Fibroblast of skin of left biceps (primary cell): ENCODE data around the gene GOLGA6L10.
"Not testable (repeated sequence)": the region's sequence is repeated elsewhere in the genome, so short reads cannot be mapped to it uniquely, and the experiment has no call there.

ENCODE experiments used
- DNase-seq, 2 experiments: peaks; one replicate each; pipeline ENCODE4 v3.0.0-alpha.2; 2013; ENCODE audit warnings: low read depth in 2 of 2

Gene GOLGA6L10

GRCh38 chr15:82349375-82349774, at the start of gene GOLGA6L10:
Gene GOLGA6L10, minus strand, starts transcription at chr15:82349475. Its CDS starts 100 bp downstream, at chr15:82349375.
- not testable (repeated sequence) for DNase-seq

GRCh38 chr15:82398785-82399184, 49.5 kb upstream of the GOLGA6L10 start:
- DNase-seq = no peak

- no peak for DNase-seq
Measured at GRCh38 chr15:82397817-82398216, 48.5 kb upstream of the GOLGA6L10 start.

- peak in 1 of 2 experiments; percentile 10 for DNase-seq
Measured at GRCh38 chr15:82395788-82396187, 46.5 kb upstream of the GOLGA6L10 start.

- no peak for DNase-seq
Measured at GRCh38 chr15:82393671-82394070, 44.4 kb upstream of the GOLGA6L10 start.

GRCh38 chr15:82392077-82392476, 42.8 kb upstream of the GOLGA6L10 start:
- not testable (repeated sequence) for DNase-seq

- not testable (repeated sequence) for DNase-seq
Measured at GRCh38 chr15:82390152-82390551, 40.9 kb upstream of the GOLGA6L10 start.

GRCh38 chr15:82387209-82387608, 37.9 kb upstream of the GOLGA6L10 start:
- DNase-seq = not testable (repeated sequence)

GRCh38 chr15:82381330-82381955, 32.2 kb upstream of the GOLGA6L10 start:
- not testable (repeated sequence) for DNase-seq

- not testable (repeated sequence) for DNase-seq
Measured at GRCh38 chr15:82379552-82379951, 30.3 kb upstream of the GOLGA6L10 start.

- not testable (repeated sequence) for DNase-seq
Measured at GRCh38 chr15:82373661-82374060, 24.4 kb upstream of the GOLGA6L10 start.

GRCh38 chr15:82371656-82372055, 22.4 kb upstream of the GOLGA6L10 start:
- no peak for DNase-seq

GRCh38 chr15:82367790-82368189, 18.5 kb upstream of the GOLGA6L10 start:
- not testable (repeated sequence) for DNase-seq

- not testable (repeated sequence) for DNase-seq
Measured at GRCh38 chr15:82365692-82366323, 16.5 kb upstream of the GOLGA6L10 start.

GRCh38 chr15:82364548-82364947, 15.3 kb upstream of the GOLGA6L10 start:
- DNase-seq = not testable (repeated sequence)

GRCh38 chr15:82362790-82363189, 13.5 kb upstream of the GOLGA6L10 start:
- not testable (repeated sequence) for DNase-seq

GRCh38 chr15:82360618-82361017, 11.3 kb upstream of the GOLGA6L10 start:
- not testable (repeated sequence) for DNase-seq

GRCh38 chr15:82355055-82355454, 5.8 kb upstream of the GOLGA6L10 start:
- not testable (repeated sequence) for DNase-seq

- not testable (repeated sequence) for DNase-seq
Measured at GRCh38 chr15:82354546-82354945, 5.3 kb upstream of the GOLGA6L10 start.

- not testable (repeated sequence) for DNase-seq
Measured at GRCh38 chr15:82347645-82348044, 1.6 kb downstream of the GOLGA6L10 start.

GRCh38 chr15:82345176-82345575, 4.1 kb downstream of the GOLGA6L10 start:
- not testable (repeated sequence) for DNase-seq

- DNase-seq = not testable (repeated sequence)
Measured at GRCh38 chr15:82344421-82344820, 4.9 kb downstream of the GOLGA6L10 start.

- DNase-seq = not testable (repeated sequence)
Measured at GRCh38 chr15:82343851-82344250, 5.4 kb downstream of the GOLGA6L10 start.
